A673 (cell line): ENCODE results near the gene MAP4K4. TPM values are rescaled to one million over a fixed set of nuclear protein-coding genes. Genes with fewer than 3 reads are reported as not detected.

ENCODE experiments used
- BruUV-seq: library from RNA; stranded (reverse); fragments of 400-500 nt; replicated peaks from 2 replicates; lab custom pipeline; 2021; lab: Mats Ljungman, UMichigan
- CTCF ChIA-PET: fragments of 300-600 bp; sonication (Branson Sonifier 250); formaldehyde crosslinking; loops from one replicate; lab custom pipeline; 2022; ENCODE audit warnings: antibody characterized with exemption; lab: Charles Lee
- POLR2A ChIA-PET: fragments of 300-600 bp; sonication (Branson Sonifier 250); formaldehyde crosslinking; loops from one replicate; lab custom pipeline; 2022; ENCODE audit warnings: antibody characterized with exemption; ENCODE audit not compliant: low non-redundant PET; lab: Charles Lee
- DNase-seq: peaks from one replicate; pipeline ENCODE4 v3.0.0-alpha.2; 2015; ENCODE audit warnings: low spot score
- H3K27ac ChIP-seq: fragments of 200-600 bp; sonication (generic); 2 replicates; pipeline ENCODE4 v1.5.1; 2016; ENCODE audit warnings: mixed run types, low read depth, mild to moderate bottlenecking, mixed read lengths, antibody characterized with exemption, low read length; ENCODE audit not compliant: poor library complexity, severe bottlenecking
- H3K27me3 ChIP-seq: fragments of 200-600 bp; sonication (generic); replicated peaks from 2 replicates; pipeline ENCODE4 v1.6.1; 2017; ENCODE audit warnings: mixed run types, low read depth, mild to moderate bottlenecking, mixed read lengths, antibody characterized with exemption, low read length; ENCODE audit not compliant: insufficient read depth, poor library complexity
- H3K36me3 ChIP-seq: fragments of 200-600 bp; sonication (generic); 2 replicates; pipeline ENCODE4 v1.6.1; 2016; ENCODE audit warnings: mixed run types, mild to moderate bottlenecking, mixed read lengths, antibody characterized with exemption, low read length; ENCODE audit not compliant: insufficient read depth, poor library complexity, severe bottlenecking
- H3K4me1 ChIP-seq: fragments of 200-600 bp; sonication (generic); 2 replicates; pipeline ENCODE4 v1.6.1; 2017; ENCODE audit warnings: mixed run types, mild to moderate bottlenecking, mixed read lengths, antibody characterized with exemption, low read length; ENCODE audit not compliant: insufficient read depth, poor library complexity, severe bottlenecking
- H3K4me3 ChIP-seq: fragments of 200-600 bp; sonication (generic); 2 replicates; pipeline ENCODE4 v1.5.1; 2016; ENCODE audit warnings: low read depth, mixed run types, mild to moderate bottlenecking, mixed read lengths, low read length; ENCODE audit not compliant: poor library complexity, severe bottlenecking
- H3K9me3 ChIP-seq: fragments of 200-600 bp; sonication (generic); 2 replicates; pipeline ENCODE4 v1.6.1; 2016; ENCODE audit warnings: mixed run types, low read depth, mild to moderate bottlenecking, mixed read lengths, antibody characterized with exemption, low read length; ENCODE audit not compliant: poor library complexity, severe bottlenecking
- EZH2 ChIP-seq: fragments of 200-600 bp; sonication (generic); IDR thresholded peaks from 2 replicates; pipeline ENCODE4 v1.6.1; 2017; ENCODE audit warnings: borderline replicate concordance, low read depth, mild to moderate bottlenecking, mixed read lengths, antibody characterized with exemption, low read length; ENCODE audit not compliant: poor library complexity, severe bottlenecking
- intact Hi-C: fragments of 100-400 bp; cut with micrococcal nuclease; formaldehyde crosslinking; loops from one replicate; pipeline ENCODE4 v1.10.0; 2022; ENCODE audit not compliant: unreplicated experiment
- total RNA-seq: library from RNA; stranded (reverse); gene quantifications from 2 replicates; pipeline ENCODE4 v1.2.3, GENCODE V29; 2021
- TF ChIP-seq, protein P1 (sequence below): fragments of 300-800, 200-600 bp; sonication (generic); conservative IDR thresholded peaks from 2 replicates; pipeline ENCODE4 v1.5.1; 2017; ENCODE audit warnings: low read depth, mild to moderate bottlenecking, antibody characterized with exemption, low read length, moderate library complexity, mixed read lengths

The MAP4K4 gene
- total RNA-seq, 1 experiment from 2014 or later, result 157 TPM

- no peaks in the 10 kb centered on the region for H3K9me3 ChIP-seq
- intact Hi-C loops, result no loop called here
- H3K4me3 ChIP-seq, result no peak overlapping the region
- DNase-seq, result no peak
- ChIA-PET CTCF (no interaction called here), POLR2A (no interaction called here)
- no peak for TF ChIP-seq EZH2
- TF ChIP-seq, protein P1, sequence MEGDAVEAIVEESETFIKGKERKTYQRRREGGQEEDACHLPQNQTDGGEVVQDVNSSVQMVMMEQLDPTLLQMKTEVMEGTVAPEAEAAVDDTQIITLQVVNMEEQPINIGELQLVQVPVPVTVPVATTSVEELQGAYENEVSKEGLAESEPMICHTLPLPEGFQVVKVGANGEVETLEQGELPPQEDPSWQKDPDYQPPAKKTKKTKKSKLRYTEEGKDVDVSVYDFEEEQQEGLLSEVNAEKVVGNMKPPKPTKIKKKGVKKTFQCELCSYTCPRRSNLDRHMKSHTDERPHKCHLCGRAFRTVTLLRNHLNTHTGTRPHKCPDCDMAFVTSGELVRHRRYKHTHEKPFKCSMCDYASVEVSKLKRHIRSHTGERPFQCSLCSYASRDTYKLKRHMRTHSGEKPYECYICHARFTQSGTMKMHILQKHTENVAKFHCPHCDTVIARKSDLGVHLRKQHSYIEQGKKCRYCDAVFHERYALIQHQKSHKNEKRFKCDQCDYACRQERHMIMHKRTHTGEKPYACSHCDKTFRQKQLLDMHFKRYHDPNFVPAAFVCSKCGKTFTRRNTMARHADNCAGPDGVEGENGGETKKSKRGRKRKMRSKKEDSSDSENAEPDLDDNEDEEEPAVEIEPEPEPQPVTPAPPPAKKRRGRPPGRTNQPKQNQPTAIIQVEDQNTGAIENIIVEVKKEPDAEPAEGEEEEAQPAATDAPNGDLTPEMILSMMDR, result no peak
- no peak overlapping the region for H3K27ac ChIP-seq
- BruUV-seq, result no TSS peak
- no peaks in the 10 kb centered on the region for H3K36me3 ChIP-seq
- H3K27me3 ChIP-seq, result no peaks in the 10 kb centered on the region
- H3K4me1 ChIP-seq, result peaks cover 62% of the 10 kb centered on the region
Observed at GRCh38 chr2:101751276-101751815, 53.8 kb downstream of the MAP4K4 start.

DNA sequence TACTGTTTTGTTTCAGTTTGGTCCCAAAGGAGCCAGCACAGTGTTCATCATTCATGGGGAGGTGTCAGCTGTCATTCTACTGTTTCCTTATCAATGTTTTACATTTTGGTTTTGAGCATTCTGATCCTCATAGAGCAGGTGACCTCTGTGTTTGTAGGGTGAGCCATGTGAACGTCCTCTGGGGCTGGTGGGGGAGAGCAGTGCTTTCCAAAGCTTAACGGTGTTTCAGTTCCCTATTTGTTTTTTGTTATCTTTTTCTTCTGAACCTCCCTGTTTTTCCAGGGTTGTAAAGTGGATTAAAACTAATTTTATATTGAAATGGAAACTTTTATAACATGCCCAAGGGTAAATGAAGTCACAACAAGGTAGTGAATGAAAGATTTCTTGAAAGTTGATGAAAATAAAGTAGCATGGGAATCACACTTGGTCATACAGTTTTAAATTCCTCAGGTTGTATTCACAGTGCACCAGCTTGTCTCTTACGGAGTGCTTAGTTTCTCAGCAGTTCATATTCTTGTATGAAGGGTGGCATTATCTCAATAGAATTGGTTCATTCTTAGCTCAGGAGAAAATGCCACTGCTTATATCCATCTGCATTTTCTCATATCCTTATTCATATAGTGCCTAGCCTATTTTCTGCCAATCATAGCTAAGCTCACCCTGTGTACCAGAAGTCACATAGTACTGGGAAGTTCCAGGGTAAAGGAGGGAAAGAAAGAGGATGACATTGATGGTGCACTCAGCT lies 54.5 kb downstream of the MAP4K4 start:
- TF ChIP-seq, protein P1, result no peak
- TF ChIP-seq EZH2, result no peak
- Histone ChIP-seq H3K9me3 (no peaks in the 10 kb centered on the region), H3K27me3 (no peaks in the 10 kb centered on the region), H3K36me3 (no peaks in the 10 kb centered on the region), H3K4me1 (peaks cover 58% of the 10 kb centered on the region), H3K27ac (no peak overlapping the region), H3K4me3 (no peak overlapping the region)
- ChIA-PET POLR2A (interaction anchor here (1.2 kb wide), 1 partner anchor 15 kb away, joined by 6 read pairs; no protein-coding TSS in a partner anchor), CTCF (no interaction called here)
- BruUV-seq, result no TSS peak
- DNase-seq, result no peak
- intact Hi-C loops, result no loop called here

- H3K27ac ChIP-seq, result no peak overlapping the region
- H3K36me3 ChIP-seq, result no peaks in the 10 kb centered on the region
- ChIA-PET POLR2A (interaction anchor here (1.2 kb wide), 1 partner anchor 14 kb away, joined by 6 read pairs; no protein-coding TSS in a partner anchor), CTCF (no interaction called here)
- intact Hi-C loops, result no loop called here
- TF ChIP-seq EZH2, result no peak
- TF ChIP-seq, protein P1, result no peak
- H3K4me1 ChIP-seq, result peaks cover 57% of the 10 kb centered on the region
- no peaks in the 10 kb centered on the region for H3K27me3 ChIP-seq
- H3K9me3 ChIP-seq, result no peaks in the 10 kb centered on the region
- no peak for DNase-seq
- no peak overlapping the region for H3K4me3 ChIP-seq
- no TSS peak for BruUV-seq
Observed at GRCh38 chr2:101752716-101753616, 55.5 kb downstream of the MAP4K4 start.
